Adrenal gland (tissue), 12 donors: Measurements from ENCODE around the gene ALOX15. TPM values are rescaled to one million over a fixed set of nuclear protein-coding genes. Genes with fewer than 3 reads are reported as not detected.

ENCODE experiments used
- DNase-seq, 7 donors: peaks; one replicate each; pipeline ENCODE4 v3.0.0-alpha.2; 2019 to 2020
- H3K27ac ChIP-seq, 5 donors: fragments of 200-600 bp; sonication (generic) in 4 of 5; 1 replicate in 3 of 5; 2 replicates in 2 of 5; pipeline versions ENCODE4 v1.5.1 to v1.8.0; 2016 to 2020; ENCODE audit warnings: mild to moderate bottlenecking in 1 of 5
- H3K27me3 ChIP-seq: fragments of 200-600 bp; 2 replicates; pipeline ENCODE4 v1.8.0; 2021
- H3K36me3 ChIP-seq, 2 donors: fragments of 200-600 bp; replicated peaks in 1 of 2; 1 replicate in 1 of 2; 2 replicates in 1 of 2; pipeline versions ENCODE4 v1.5.1 to v1.8.0; 2018 to 2022
- H3K4me1 ChIP-seq, 2 donors: fragments of 200-600 bp; replicated peaks in 1 of 2; 1 replicate in 1 of 2; 2 replicates in 1 of 2; pipeline versions ENCODE4 v1.5.1 to v1.8.0; 2018 to 2021
- H3K4me3 ChIP-seq, 4 donors: fragments of 200-600 bp; sonication (generic) in 3 of 4; one replicate each; pipeline ENCODE4 v1.5.1; 2016 to 2018
- H3K9me3 ChIP-seq, 3 donors: fragments of 200-600 bp; sonication (generic) in 1 of 3; replicated peaks in 1 of 3; 1 replicate in 2 of 3; 2 replicates in 1 of 3; pipeline versions ENCODE4 v1.5.1 to v1.8.0; 2016 to 2021
- CTCF ChIP-seq, 6 experiments: fragments of 450-650 bp in 4 of 6; fragments of 200-600 bp in 2 of 6; sonication (generic) in 1 of 6; IDR thresholded peaks; 1 replicate in 5 of 6; 2 replicates in 1 of 6; pipeline versions ENCODE4 v1.5.1 to v1.8.0; 2016 to 2021; ENCODE audit warnings: antibody characterized with exemption in 6 of 6, mild to moderate bottlenecking in 2 of 6, moderate library complexity in 1 of 6
- POLR2A ChIP-seq, 2 donors: fragments of 450-650 bp; IDR thresholded peaks; one replicate each; pipeline ENCODE4 v1.6.1; 2017; ENCODE audit warnings: antibody characterized with exemption in 2 of 2, mild to moderate bottlenecking in 2 of 2, moderate library complexity in 1 of 2
- WGBS, 4 donors: extraction: QIAGEN DNeasy Blood & Tissue Kit in 2 of 4; methylation state at CpG; one replicate each; pipeline versions ENCODE4 v1.1.5 to v1.1.7; 2013 to 2017; 5-methylcytosine and 5-hydroxymethylcytosine counted together
- intact Hi-C, 2 donors: fragments of 100-400 bp; cut with DNase I; formaldehyde crosslinking; loops; one replicate each; pipeline versions ENCODE4 v1.14.1 to v1.15.0; 2022 to 2023
- polyA plus RNA-seq, 3 donors: library from polyadenylated mRNA; stranded (reverse); fragments of 200-250 nt in 2 of 3; fragments of 350-450 nt in 1 of 3; fragmentation: Illumina TruSeq in 1 of 3; extraction: RNeasy Lipid Tissue Mini Kit (QIAGEN cat#74804) in 1 of 3; gene quantifications; one replicate each; pipeline ENCODE4 v1.2.3, GENCODE V29; 2013 to 2014
- total RNA-seq, 9 donors: library from RNA; depleted of rRNA in 4 of 9; stranded (reverse); fragments of >200 nt in 4 of 9; fragments of 120-200 nt in 1 of 9; fragmentation: NEBNext Ultra II Directional in 1 of 9; extraction: Animal tissue kit (Norgen Biotek cat#: 25700) in 1 of 9; gene quantifications; one replicate each; pipeline versions ENCODE4 v1.1.0 to v1.2.4, GENCODE V29; 2013 to 2023
- donor health status: healthy with polysubstance abuse.
- donor health status: Bipolar disorder and iron deficiency.
- donor health status: DM: yes; HTN: yes; CAD: no.
- donor health status: DM: no; HTN: no; CAD: no.
- donor health status: DM: no; HTN: no; CAD: no.
- donor health status: DM: yes; HTN: yes; CAD: no.

ALOX15 gene
- total and polyA plus RNA-seq, 12 donors: 0.08 to 0.56 (median 0.22) TPM; not detected in 9

- Histone ChIP-seq H3K27me3 (no peaks in the 10 kb centered on the region), H3K36me3 (no peaks in the 10 kb centered on the region), H3K27ac (no peak overlapping the region), H3K4me3 (no peak overlapping the region), H3K4me1 (no peaks in the 10 kb centered on the region), H3K9me3 (no peaks in the 10 kb centered on the region)
- intact Hi-C loops: no loop called here
- no peak for DNase-seq
- TF ChIP-seq CTCF (IDR thresholded peaks at IDR 0.05): no peak
- no peak for TF ChIP-seq POLR2A (IDR thresholded peaks at IDR 0.05)
- 74 to 80% (median 79%) methylated on average over 5 of the region's 5 CpGs for WGBS, 4 donors
Measured at GRCh38 chr17:4652997-4653396, 11.5 kb upstream of the ALOX15 start.

- no peak overlapping the region for H3K27ac ChIP-seq
- no peak for DNase-seq
- H3K27me3 ChIP-seq: peaks cover 11% of the 10 kb centered on the region
- no peaks in the 10 kb centered on the region for H3K4me1 ChIP-seq
- no peaks in the 10 kb centered on the region for H3K9me3 ChIP-seq
- WGBS, 4 donors: 42 to 57% (median 51%) methylated on average over 2 of the region's 2 CpGs
- TF ChIP-seq POLR2A (IDR thresholded peaks at IDR 0.05) (no peak), CTCF (IDR thresholded peaks at IDR 0.05) (no peak)
- no peaks in the 10 kb centered on the region for H3K36me3 ChIP-seq
- H3K4me3 ChIP-seq: no peak overlapping the region
- intact Hi-C loops: no loop called here
Measured at GRCh38 chr17:4648741-4649140, 7.3 kb upstream of the ALOX15 start.

- intact Hi-C loops: no loop called here
- H3K4me3 ChIP-seq: no peak overlapping the region
- TF ChIP-seq POLR2A (IDR thresholded peaks at IDR 0.05): no peak
- no peak for TF ChIP-seq CTCF (IDR thresholded peaks at IDR 0.05)
- no peaks in the 10 kb centered on the region for H3K9me3 ChIP-seq
- peaks cover 24% of the 10 kb centered on the region for H3K27me3 ChIP-seq
- H3K36me3 ChIP-seq: no peaks in the 10 kb centered on the region
- peak in 1 of 7 donors; percentile 16 for DNase-seq
- WGBS, 4 donors: 61 to 75% (median 63%) methylated on average over 4 to 5 of the region's 5 CpGs
- H3K4me1 ChIP-seq: peaks cover 0 to 3% of the 10 kb centered on the region in 2 donors
- no peak overlapping the region for H3K27ac ChIP-seq
Measured at GRCh38 chr17:4645642-4646041, 4.2 kb upstream of the ALOX15 start.

GRCh38 chr17:4643676-4644075, 2.2 kb upstream of the ALOX15 start:
- TF ChIP-seq CTCF (IDR thresholded peaks at IDR 0.05) (no peak), POLR2A (IDR thresholded peaks at IDR 0.05) (no peak)
- no peak overlapping the region for H3K4me3 ChIP-seq
- no peak for DNase-seq
- 49 to 64% (median 56%) methylated on average over 4 of the region's 4 CpGs for WGBS, 4 donors
- H3K27ac ChIP-seq: no peak overlapping the region
- H3K27me3 ChIP-seq: peaks cover 28% of the 10 kb centered on the region
- H3K9me3 ChIP-seq: no peaks in the 10 kb centered on the region
- intact Hi-C loops: no loop called here
- no peaks in the 10 kb centered on the region for H3K36me3 ChIP-seq
- H3K4me1 ChIP-seq: peaks cover 0 to 3% of the 10 kb centered on the region in 2 donors
